Liver (tissue), 3 donors: ENCODE data around the gene ZNF335.

ENCODE experiments used
- ATF3 ChIP-seq: IDR thresholded peaks from 2 replicates; pipeline ENCODE4 v1.6.1; 2016; ENCODE audit warnings: antibody characterized with exemption
- CTCF ChIP-seq: fragments of 150-350 bp; IDR thresholded peaks from 2 replicates; pipeline ENCODE4 v1.5.1; 2017; ENCODE audit warnings: improper control_type of control experiment, low read depth, low read length; ENCODE audit not compliant: missing input control
- EGR1 ChIP-seq, 2 donors: IDR thresholded peaks; 2 replicates each; pipeline ENCODE4 v1.6.1; 2016 to 2018; ENCODE audit warnings: antibody characterized with exemption in 2 of 2, low read depth in 2 of 2
- FOXA1 ChIP-seq: IDR thresholded peaks from 2 replicates; pipeline ENCODE4 v1.6.1; 2016; ENCODE audit warnings: antibody characterized with exemption
- HNF4A ChIP-seq, 2 donors: conservative IDR thresholded peaks; 2 replicates each; pipeline ENCODE4 v1.6.1; 2016; ENCODE audit warnings: antibody characterized with exemption in 2 of 2, mild to moderate bottlenecking in 2 of 2
- JUND ChIP-seq, 2 donors: IDR thresholded peaks; 2 replicates each; pipeline ENCODE4 v1.6.1; 2016; ENCODE audit warnings: antibody characterized with exemption in 2 of 2
- MAX ChIP-seq: IDR thresholded peaks from 2 replicates; pipeline ENCODE4 v1.6.1; 2016; ENCODE audit warnings: antibody characterized with exemption
- NR2F2 ChIP-seq: IDR thresholded peaks from 2 replicates; pipeline ENCODE4 v1.6.1; 2016; ENCODE audit warnings: antibody characterized with exemption
- RAD21 ChIP-seq, 2 donors: IDR thresholded peaks; 2 replicates each; pipeline ENCODE4 v1.6.1; 2016; ENCODE audit warnings: antibody characterized with exemption in 2 of 2, mild to moderate bottlenecking in 2 of 2
- REST ChIP-seq: IDR thresholded peaks from 2 replicates; pipeline ENCODE4 v1.6.1; 2016; ENCODE audit warnings: antibody characterized with exemption, mild to moderate bottlenecking
- RXRA ChIP-seq, 2 donors: IDR thresholded peaks; 2 replicates each; pipeline ENCODE4 v1.6.1; 2017 to 2018; ENCODE audit warnings: antibody characterized with exemption in 2 of 2, mild to moderate bottlenecking in 1 of 2
- YY1 ChIP-seq: IDR thresholded peaks from 2 replicates; pipeline ENCODE4 v1.6.1; 2016; ENCODE audit warnings: antibody characterized with exemption, mild to moderate bottlenecking
- donor health status: healthy.
- donor health status: healthy.

- no peak for TF ChIP-seq CTCF
- TF ChIP-seq RAD21 (IDR thresholded peaks at IDR 0.05): no peak
- TF ChIP-seq EGR1 (IDR thresholded peaks at IDR 0.05; ENCODE audit: low read depth in 2 of 2): no peak
- TF ChIP-seq RXRA (IDR thresholded peaks at IDR 0.05): no peak
- TF ChIP-seq REST: no peak
- TF ChIP-seq MAX: no peak
- TF ChIP-seq HNF4A (conservative IDR thresholded peaks at IDR 0.05): no peak
- no peak for TF ChIP-seq ATF3
- no peak for TF ChIP-seq YY1
- no peak for TF ChIP-seq NR2F2
- TF ChIP-seq FOXA1: no peak
- no peak for TF ChIP-seq JUND (IDR thresholded peaks at IDR 0.05)
These were observed 45.3 kb upstream of the ZNF335 start for GRCh38 chr20:46017272-46017671.
